ENCODE data around the gene IFT74.

GRCh38 chr9:27078685-27079084, 122.5 kb downstream of the IFT74 start:
- TF ChIP-seq CTCF (IDR thresholded peaks at IDR 0.05; ENCODE audit: insufficient read depth, low read length): no peak
- no peak for TF ChIP-seq POLR2AphosphoS5 (IDR thresholded peaks at IDR 0.05; ENCODE audit: low read depth)
- TF ChIP-seq, protein P1, sequence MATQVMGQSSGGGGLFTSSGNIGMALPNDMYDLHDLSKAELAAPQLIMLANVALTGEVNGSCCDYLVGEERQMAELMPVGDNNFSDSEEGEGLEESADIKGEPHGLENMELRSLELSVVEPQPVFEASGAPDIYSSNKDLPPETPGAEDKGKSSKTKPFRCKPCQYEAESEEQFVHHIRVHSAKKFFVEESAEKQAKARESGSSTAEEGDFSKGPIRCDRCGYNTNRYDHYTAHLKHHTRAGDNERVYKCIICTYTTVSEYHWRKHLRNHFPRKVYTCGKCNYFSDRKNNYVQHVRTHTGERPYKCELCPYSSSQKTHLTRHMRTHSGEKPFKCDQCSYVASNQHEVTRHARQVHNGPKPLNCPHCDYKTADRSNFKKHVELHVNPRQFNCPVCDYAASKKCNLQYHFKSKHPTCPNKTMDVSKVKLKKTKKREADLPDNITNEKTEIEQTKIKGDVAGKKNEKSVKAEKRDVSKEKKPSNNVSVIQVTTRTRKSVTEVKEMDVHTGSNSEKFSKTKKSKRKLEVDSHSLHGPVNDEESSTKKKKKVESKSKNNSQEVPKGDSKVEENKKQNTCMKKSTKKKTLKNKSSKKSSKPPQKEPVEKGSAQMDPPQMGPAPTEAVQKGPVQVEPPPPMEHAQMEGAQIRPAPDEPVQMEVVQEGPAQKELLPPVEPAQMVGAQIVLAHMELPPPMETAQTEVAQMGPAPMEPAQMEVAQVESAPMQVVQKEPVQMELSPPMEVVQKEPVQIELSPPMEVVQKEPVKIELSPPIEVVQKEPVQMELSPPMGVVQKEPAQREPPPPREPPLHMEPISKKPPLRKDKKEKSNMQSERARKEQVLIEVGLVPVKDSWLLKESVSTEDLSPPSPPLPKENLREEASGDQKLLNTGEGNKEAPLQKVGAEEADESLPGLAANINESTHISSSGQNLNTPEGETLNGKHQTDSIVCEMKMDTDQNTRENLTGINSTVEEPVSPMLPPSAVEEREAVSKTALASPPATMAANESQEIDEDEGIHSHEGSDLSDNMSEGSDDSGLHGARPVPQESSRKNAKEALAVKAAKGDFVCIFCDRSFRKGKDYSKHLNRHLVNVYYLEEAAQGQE (IDR thresholded peaks at IDR 0.05; ENCODE audit: insufficient replicate concordance, low read depth): no peak
- TF ChIP-seq GABPA (IDR thresholded peaks at IDR 0.05; ENCODE audit: low read depth): no peak
- TF ChIP-seq SPI1 (IDR thresholded peaks at IDR 0.05; ENCODE audit: borderline replicate concordance, low read depth): no peak

Data from HL-60 (cell line).